ENCODE data around the gene EHMT1. TPM values are rescaled to one million over a fixed set of nuclear protein-coding genes. Genes with fewer than 3 reads are reported as not detected.

Gene EHMT1
- total and polyA plus RNA-seq, 2 of the 8 experiments (the other 6 are each of a cell fraction or from before 2014, with no cell fraction given): 95.7 to 163 TPM

DNA sequence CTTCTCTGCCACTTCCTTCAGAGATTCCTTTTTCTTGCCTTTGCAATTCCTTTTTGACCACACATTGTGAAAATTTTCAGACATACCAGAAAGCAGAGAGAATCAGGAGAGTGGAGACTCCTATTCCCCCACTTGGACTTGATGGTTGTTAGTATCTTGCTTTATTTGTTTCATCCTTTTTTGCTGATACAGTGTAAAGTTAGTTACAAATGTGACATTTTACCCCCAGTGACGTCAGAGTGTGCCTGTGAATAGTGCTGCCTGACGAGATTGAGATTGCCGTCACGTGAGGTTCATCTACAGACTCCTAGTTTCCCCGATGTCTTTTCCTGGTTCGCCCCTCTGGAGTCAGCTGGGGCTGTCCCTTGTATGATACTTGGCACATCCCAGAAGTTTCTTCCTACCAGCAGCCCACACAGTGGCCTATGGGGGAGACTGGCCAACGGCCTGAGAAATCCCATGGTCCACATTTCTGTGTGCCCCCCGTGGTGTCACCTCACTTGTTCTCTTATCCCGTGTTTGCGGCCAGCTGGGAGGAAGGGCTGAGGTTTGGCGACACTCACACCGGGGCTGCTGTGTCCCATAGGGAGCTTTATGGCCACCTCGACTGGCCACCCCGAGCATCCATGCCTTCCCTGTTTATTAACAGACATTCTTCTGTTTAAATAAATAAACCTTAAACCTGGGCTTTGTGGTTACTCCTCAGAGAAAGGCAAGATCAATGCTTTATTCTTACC is 210.6 kb downstream of the EHMT1 start (continued):
- TF ChIP-seq, protein P1, sequence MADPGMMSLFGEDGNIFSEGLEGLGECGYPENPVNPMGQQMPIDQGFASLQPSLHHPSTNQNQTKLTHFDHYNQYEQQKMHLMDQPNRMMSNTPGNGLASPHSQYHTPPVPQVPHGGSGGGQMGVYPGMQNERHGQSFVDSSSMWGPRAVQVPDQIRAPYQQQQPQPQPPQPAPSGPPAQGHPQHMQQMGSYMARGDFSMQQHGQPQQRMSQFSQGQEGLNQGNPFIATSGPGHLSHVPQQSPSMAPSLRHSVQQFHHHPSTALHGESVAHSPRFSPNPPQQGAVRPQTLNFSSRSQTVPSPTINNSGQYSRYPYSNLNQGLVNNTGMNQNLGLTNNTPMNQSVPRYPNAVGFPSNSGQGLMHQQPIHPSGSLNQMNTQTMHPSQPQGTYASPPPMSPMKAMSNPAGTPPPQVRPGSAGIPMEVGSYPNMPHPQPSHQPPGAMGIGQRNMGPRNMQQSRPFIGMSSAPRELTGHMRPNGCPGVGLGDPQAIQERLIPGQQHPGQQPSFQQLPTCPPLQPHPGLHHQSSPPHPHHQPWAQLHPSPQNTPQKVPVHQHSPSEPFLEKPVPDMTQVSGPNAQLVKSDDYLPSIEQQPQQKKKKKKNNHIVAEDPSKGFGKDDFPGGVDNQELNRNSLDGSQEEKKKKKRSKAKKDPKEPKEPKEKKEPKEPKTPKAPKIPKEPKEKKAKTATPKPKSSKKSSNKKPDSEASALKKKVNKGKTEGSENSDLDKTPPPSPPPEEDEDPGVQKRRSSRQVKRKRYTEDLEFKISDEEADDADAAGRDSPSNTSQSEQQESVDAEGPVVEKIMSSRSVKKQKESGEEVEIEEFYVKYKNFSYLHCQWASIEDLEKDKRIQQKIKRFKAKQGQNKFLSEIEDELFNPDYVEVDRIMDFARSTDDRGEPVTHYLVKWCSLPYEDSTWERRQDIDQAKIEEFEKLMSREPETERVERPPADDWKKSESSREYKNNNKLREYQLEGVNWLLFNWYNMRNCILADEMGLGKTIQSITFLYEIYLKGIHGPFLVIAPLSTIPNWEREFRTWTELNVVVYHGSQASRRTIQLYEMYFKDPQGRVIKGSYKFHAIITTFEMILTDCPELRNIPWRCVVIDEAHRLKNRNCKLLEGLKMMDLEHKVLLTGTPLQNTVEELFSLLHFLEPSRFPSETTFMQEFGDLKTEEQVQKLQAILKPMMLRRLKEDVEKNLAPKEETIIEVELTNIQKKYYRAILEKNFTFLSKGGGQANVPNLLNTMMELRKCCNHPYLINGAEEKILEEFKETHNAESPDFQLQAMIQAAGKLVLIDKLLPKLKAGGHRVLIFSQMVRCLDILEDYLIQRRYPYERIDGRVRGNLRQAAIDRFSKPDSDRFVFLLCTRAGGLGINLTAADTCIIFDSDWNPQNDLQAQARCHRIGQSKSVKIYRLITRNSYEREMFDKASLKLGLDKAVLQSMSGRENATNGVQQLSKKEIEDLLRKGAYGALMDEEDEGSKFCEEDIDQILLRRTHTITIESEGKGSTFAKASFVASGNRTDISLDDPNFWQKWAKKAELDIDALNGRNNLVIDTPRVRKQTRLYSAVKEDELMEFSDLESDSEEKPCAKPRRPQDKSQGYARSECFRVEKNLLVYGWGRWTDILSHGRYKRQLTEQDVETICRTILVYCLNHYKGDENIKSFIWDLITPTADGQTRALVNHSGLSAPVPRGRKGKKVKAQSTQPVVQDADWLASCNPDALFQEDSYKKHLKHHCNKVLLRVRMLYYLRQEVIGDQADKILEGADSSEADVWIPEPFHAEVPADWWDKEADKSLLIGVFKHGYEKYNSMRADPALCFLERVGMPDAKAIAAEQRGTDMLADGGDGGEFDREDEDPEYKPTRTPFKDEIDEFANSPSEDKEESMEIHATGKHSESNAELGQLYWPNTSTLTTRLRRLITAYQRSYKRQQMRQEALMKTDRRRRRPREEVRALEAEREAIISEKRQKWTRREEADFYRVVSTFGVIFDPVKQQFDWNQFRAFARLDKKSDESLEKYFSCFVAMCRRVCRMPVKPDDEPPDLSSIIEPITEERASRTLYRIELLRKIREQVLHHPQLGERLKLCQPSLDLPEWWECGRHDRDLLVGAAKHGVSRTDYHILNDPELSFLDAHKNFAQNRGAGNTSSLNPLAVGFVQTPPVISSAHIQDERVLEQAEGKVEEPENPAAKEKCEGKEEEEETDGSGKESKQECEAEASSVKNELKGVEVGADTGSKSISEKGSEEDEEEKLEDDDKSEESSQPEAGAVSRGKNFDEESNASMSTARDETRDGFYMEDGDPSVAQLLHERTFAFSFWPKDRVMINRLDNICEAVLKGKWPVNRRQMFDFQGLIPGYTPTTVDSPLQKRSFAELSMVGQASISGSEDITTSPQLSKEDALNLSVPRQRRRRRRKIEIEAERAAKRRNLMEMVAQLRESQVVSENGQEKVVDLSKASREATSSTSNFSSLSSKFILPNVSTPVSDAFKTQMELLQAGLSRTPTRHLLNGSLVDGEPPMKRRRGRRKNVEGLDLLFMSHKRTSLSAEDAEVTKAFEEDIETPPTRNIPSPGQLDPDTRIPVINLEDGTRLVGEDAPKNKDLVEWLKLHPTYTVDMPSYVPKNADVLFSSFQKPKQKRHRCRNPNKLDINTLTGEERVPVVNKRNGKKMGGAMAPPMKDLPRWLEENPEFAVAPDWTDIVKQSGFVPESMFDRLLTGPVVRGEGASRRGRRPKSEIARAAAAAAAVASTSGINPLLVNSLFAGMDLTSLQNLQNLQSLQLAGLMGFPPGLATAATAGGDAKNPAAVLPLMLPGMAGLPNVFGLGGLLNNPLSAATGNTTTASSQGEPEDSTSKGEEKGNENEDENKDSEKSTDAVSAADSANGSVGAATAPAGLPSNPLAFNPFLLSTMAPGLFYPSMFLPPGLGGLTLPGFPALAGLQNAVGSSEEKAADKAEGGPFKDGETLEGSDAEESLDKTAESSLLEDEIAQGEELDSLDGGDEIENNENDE (IDR thresholded peaks at IDR 0.05; ENCODE audit: insufficient replicate concordance, low read length): no peak
- TF ChIP-seq HDAC2 (IDR thresholded peaks at IDR 0.05; ENCODE audit: borderline replicate concordance in 1 of 2, low read depth in 2 of 2, low read length in 2 of 2) (no peak), ZNF274 (IDR thresholded peaks at IDR 0.05; ENCODE audit: borderline replicate concordance, extremely low read depth, low read length) (no peak), NRF1 (IDR thresholded peaks at IDR 0.05; ENCODE audit: low read depth, low read length) (no peak), JUN (IDR thresholded peaks at IDR 0.05; ENCODE audit: low read depth, low read length) (no peak), CBX8 (IDR thresholded peaks at IDR 0.05; ENCODE audit: borderline replicate concordance, low read depth, low read length) (no peak), SIN3A (conservative IDR thresholded peaks at IDR 0.05 in 1 of 2, IDR thresholded peaks at IDR 0.05 in 1 of 2; ENCODE audit: low read depth in 1 of 2, low read length in 2 of 2) (no peak), FOSL1 (IDR thresholded peaks at IDR 0.05; ENCODE audit: insufficient read depth, low read depth, low read length) (no peak)
- TF ChIP-seq, protein P2, sequence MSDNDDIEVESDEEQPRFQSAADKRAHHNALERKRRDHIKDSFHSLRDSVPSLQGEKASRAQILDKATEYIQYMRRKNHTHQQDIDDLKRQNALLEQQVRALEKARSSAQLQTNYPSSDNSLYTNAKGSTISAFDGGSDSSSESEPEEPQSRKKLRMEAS (IDR thresholded peaks at IDR 0.05): no peak

All from H1 (cell line).